ENCODE results near the gene DEPP1. TPM values are rescaled to one million over a fixed set of nuclear protein-coding genes. Genes with fewer than 3 reads are reported as not detected.

The DEPP1 gene
- total and polyA plus RNA-seq, 2 experiments from 2014 or later = 0.37 to 1.3 TPM

DNA sequence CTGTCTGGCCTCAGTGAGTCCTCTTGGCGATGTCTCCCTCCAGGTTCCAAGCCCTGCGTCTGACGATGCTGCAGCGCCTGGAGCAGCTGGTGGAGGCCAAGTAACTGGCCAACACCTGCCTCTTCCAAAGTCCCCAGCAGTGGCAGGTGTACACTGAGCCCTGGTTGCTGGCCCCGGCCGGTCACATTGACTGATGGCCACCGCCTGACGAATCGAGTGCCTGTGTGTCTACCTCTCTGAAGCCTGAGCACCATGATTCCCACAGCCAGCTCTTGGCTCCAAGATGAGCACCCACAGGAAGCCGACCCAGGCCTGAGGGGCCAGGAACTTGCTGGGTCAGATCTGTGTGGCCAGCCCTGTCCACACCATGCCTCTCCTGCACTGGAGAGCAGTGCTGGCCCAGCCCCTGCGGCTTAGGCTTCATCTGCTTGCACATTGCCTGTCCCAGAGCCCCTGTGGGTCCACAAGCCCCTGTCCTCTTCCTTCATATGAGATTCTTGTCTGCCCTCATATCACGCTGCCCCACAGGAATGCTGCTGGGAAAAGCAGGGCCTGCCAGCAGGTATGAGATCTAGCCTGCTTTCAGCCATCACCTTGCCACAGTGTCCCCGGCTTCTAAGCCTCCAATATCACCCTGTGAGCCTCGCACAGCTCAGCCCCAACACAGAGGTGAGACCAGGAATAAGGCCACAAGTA, 14.8 kb upstream of the DEPP1 start (continued):
- TF ChIP-seq, protein P1, sequence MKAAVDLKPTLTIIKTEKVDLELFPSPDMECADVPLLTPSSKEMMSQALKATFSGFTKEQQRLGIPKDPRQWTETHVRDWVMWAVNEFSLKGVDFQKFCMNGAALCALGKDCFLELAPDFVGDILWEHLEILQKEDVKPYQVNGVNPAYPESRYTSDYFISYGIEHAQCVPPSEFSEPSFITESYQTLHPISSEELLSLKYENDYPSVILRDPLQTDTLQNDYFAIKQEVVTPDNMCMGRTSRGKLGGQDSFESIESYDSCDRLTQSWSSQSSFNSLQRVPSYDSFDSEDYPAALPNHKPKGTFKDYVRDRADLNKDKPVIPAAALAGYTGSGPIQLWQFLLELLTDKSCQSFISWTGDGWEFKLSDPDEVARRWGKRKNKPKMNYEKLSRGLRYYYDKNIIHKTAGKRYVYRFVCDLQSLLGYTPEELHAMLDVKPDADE (IDR thresholded peaks at IDR 0.05) = no peak
- TF ChIP-seq POLR2AphosphoS5 (IDR thresholded peaks at IDR 0.05; ENCODE audit: low read depth) = no peak
- TF ChIP-seq STAT1 (IDR thresholded peaks at IDR 0.05; ENCODE audit: unreplicated experiment) = no peak
- TF ChIP-seq ZNF114 (CRISPR knock-in tag; IDR thresholded peaks at IDR 0.05) = no peak
- TF ChIP-seq, protein P2, sequence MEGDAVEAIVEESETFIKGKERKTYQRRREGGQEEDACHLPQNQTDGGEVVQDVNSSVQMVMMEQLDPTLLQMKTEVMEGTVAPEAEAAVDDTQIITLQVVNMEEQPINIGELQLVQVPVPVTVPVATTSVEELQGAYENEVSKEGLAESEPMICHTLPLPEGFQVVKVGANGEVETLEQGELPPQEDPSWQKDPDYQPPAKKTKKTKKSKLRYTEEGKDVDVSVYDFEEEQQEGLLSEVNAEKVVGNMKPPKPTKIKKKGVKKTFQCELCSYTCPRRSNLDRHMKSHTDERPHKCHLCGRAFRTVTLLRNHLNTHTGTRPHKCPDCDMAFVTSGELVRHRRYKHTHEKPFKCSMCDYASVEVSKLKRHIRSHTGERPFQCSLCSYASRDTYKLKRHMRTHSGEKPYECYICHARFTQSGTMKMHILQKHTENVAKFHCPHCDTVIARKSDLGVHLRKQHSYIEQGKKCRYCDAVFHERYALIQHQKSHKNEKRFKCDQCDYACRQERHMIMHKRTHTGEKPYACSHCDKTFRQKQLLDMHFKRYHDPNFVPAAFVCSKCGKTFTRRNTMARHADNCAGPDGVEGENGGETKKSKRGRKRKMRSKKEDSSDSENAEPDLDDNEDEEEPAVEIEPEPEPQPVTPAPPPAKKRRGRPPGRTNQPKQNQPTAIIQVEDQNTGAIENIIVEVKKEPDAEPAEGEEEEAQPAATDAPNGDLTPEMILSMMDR (conservative IDR thresholded peaks at IDR 0.05; ENCODE audit: low read depth in 2 of 2) = no peak
- TF ChIP-seq EZH2 (IDR thresholded peaks at IDR 0.05; ENCODE audit: low read depth, unreplicated experiment) = no peak
- no peak for TF ChIP-seq CREB1 (CRISPR knock-in tag; IDR thresholded peaks at IDR 0.05; ENCODE audit: low read depth)

DNA sequence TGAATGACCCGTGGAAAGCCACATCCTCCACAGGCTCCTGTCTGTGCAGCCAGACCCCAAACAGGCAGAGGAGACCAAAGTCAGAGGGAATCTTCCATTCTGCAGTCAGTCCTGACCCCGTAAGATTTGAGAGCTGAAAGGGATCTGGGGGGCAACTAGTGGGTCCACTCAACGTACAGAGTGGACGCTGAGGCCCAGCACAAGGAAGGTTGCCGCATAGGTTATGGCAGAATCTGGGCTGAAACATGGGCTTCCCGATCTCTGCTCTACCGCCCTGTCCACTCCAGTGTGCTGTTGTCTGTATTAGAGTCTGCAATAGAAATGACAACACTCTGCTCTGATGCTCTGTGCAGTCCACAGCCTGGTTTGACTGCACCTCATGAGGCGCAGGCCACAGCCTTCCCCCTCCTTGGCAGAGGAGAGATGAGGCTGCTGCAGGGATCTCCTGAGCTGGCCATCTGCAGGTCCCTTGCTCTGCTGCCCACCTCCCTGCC, 14.2 kb upstream of the DEPP1 start:
- Histone ChIP-seq H4K20me1 (replicated peaks; ENCODE audit: insufficient read depth) (no peaks in the 10 kb centered on the region; the same call in 1 of the 2 replicates), H3K4me1 (ENCODE audit: insufficient read depth) (peaks cover 34% of the 10 kb centered on the region), H3K4me3 (no peak overlapping the region), H3K4me2 (no peak overlapping the region), H3F3A (replicated peaks; ENCODE audit: low read depth) (0 out of 2 replicates have a peak, but pooled peaks cover 7% of the 10 kb centered on the region), H3K79me2 (replicated peaks; ENCODE audit: insufficient read depth) (no peaks in the 10 kb centered on the region), H3K27ac (ENCODE audit: low read depth) (no peak overlapping the region), H3K36me3 (ENCODE audit: insufficient read depth) (no peaks in the 10 kb centered on the region), H2AFZ (no peak overlapping the region), H3K9me2 (ENCODE audit: insufficient read depth) (no peaks in the 10 kb centered on the region), H3K27me3 (ENCODE audit: insufficient read depth) (no peaks in the 10 kb centered on the region)
- Mint-ChIP-seq H3K9me3 (no peaks in the 10 kb centered on the region), H3K27ac (no peak overlapping the region), H3K4me3 (no peak overlapping the region), H3K36me3 (ENCODE audit: low read depth) (peaks cover 15% of the 10 kb centered on the region), H3K27me3 (ENCODE audit: insufficient read depth, low read depth, poor library complexity) (peaks cover 11% of the 10 kb centered on the region), H3K4me1 (peaks cover 56% of the 10 kb centered on the region)
- ATAC-seq (no peak), DNase-seq (ENCODE audit: low spot score) (no peak)
- TF ChIP-seq, protein P2 (conservative IDR thresholded peaks at IDR 0.05; ENCODE audit: low read depth in 2 of 2) = no peak
- TF ChIP-seq, protein P1 (IDR thresholded peaks at IDR 0.05) = no peak
- no peak for TF ChIP-seq ZNF331 (CRISPR knock-in tag; IDR thresholded peaks at IDR 0.05; ENCODE audit: low read depth)
- no peak for TF ChIP-seq NANOG (IDR thresholded peaks at IDR 0.05; ENCODE audit: borderline replicate concordance)
- no peak for TF ChIP-seq POLR2AphosphoS5 (IDR thresholded peaks at IDR 0.05; ENCODE audit: low read depth)
- no peak for TF ChIP-seq STAT1 (IDR thresholded peaks at IDR 0.05; ENCODE audit: unreplicated experiment)
- no peak for TF ChIP-seq ZNF114 (CRISPR knock-in tag; IDR thresholded peaks at IDR 0.05)
- TF ChIP-seq, protein P3, sequence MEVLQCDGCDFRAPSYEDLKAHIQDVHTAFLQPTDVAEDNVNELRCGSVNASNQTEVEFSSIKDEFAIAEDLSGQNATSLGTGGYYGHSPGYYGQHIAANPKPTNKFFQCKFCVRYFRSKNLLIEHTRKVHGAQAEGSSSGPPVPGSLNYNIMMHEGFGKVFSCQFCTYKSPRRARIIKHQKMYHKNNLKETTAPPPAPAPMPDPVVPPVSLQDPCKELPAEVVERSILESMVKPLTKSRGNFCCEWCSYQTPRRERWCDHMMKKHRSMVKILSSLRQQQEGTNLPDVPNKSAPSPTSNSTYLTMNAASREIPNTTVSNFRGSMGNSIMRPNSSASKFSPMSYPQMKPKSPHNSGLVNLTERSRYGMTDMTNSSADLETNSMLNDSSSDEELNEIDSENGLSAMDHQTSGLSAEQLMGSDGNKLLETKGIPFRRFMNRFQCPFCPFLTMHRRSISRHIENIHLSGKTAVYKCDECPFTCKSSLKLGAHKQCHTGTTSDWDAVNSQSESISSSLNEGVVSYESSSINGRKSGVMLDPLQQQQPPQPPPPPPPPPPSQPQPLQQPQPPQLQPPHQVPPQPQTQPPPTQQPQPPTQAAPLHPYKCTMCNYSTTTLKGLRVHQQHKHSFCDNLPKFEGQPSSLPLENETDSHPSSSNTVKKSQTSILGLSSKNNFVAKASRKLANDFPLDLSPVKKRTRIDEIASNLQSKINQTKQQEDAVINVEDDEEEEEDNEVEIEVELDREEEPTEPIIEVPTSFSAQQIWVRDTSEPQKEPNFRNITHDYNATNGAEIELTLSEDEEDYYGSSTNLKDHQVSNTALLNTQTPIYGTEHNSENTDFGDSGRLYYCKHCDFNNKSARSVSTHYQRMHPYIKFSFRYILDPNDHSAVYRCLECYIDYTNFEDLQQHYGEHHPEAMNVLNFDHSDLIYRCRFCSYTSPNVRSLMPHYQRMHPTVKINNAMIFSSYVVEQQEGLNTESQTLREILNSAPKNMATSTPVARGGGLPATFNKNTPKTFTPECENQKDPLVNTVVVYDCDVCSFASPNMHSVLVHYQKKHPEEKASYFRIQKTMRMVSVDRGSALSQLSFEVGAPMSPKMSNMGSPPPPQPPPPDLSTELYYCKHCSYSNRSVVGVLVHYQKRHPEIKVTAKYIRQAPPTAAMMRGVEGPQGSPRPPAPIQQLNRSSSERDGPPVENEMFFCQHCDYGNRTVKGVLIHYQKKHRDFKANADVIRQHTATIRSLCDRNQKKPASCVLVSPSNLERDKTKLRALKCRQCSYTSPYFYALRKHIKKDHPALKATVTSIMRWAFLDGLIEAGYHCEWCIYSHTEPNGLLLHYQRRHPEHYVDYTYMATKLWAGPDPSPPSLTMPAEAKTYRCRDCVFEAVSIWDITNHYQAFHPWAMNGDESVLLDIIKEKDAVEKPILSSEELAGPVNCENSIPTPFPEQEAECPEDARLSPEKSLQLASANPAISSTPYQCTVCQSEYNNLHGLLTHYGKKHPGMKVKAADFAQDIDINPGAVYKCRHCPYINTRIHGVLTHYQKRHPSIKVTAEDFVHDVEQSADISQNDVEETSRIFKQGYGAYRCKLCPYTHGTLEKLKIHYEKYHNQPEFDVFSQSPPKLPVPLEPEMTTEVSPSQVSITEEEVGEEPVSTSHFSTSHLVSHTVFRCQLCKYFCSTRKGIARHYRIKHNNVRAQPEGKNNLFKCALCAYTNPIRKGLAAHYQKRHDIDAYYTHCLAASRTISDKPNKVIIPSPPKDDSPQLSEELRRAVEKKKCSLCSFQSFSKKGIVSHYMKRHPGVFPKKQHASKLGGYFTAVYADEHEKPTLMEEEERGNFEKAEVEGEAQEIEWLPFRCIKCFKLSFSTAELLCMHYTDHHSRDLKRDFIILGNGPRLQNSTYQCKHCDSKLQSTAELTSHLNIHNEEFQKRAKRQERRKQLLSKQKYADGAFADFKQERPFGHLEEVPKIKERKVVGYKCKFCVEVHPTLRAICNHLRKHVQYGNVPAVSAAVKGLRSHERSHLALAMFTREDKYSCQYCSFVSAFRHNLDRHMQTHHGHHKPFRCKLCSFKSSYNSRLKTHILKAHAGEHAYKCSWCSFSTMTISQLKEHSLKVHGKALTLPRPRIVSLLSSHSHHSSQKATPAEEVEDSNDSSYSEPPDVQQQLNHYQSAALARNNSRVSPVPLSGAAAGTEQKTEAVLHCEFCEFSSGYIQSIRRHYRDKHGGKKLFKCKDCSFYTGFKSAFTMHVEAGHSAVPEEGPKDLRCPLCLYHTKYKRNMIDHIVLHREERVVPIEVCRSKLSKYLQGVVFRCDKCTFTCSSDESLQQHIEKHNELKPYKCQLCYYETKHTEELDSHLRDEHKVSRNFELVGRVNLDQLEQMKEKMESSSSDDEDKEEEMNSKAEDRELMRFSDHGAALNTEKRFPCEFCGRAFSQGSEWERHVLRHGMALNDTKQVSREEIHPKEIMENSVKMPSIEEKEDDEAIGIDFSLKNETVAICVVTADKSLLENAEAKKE (CRISPR knock-in tag; IDR thresholded peaks at IDR 0.05) = no peak
- no peak for TF ChIP-seq JUNB (IDR thresholded peaks at IDR 0.05; ENCODE audit: unreplicated experiment)
